Measurements from ENCODE around the gene SRL. TPM values are rescaled to one million over a fixed set of nuclear protein-coding genes. Genes with fewer than 3 reads are reported as not detected.

SRL gene
- total and polyA plus RNA-seq, 2 of the 8 experiments (the other 6 are each of a cell fraction or from before 2014, with no cell fraction given), result 0.05 TPM; not detected in 1

- TF ChIP-seq USF2 (IDR thresholded peaks at IDR 0.05; ENCODE audit: low read length) (no peak), E2F6 (IDR thresholded peaks at IDR 0.05) (0 out of 2 replicates have a peak, but pooled peaks have one; percentile 14), SIRT6 (IDR thresholded peaks at IDR 0.05; ENCODE audit: low read length) (no peak)
Observed at GRCh38 chr16:4244254-4245076, 2.6 kb upstream of the SRL start (continued).

Measured in H1 (cell line).